ENCODE data around the gene C1orf159. TPM values are rescaled to one million over a fixed set of nuclear protein-coding genes. Genes with fewer than 3 reads are reported as not detected.

C1orf159 gene
- total RNA-seq, 4 donors from 2014 or later, result 6.9 to 19.6 (median 14.7) TPM

- 60 to 100% methylated on average over 1 to 6 of the region's 32 CpGs for WGBS, 2 donors
- peaks cover 0 to 30% (median 0%) of the 10 kb centered on the region in 4 donors for H3K27me3 ChIP-seq
- no peaks in the 10 kb centered on the region for H3K9me3 ChIP-seq
- H3K4me3 ChIP-seq, result no peak overlapping the region
- no peaks in the 10 kb centered on the region for H3K36me3 ChIP-seq
- H3K27ac ChIP-seq, result no peak overlapping the region
- peaks cover 0 to 12% (median 0%) of the 10 kb centered on the region in 3 donors for H3K4me1 ChIP-seq
- no peak for TF ChIP-seq CTCF (IDR thresholded peaks at IDR 0.05)
- no peak for TF ChIP-seq POLR2A (IDR thresholded peaks at IDR 0.05)
- intact Hi-C loops (cut with DNase I), result loop anchor here (10.0 kb wide), 1 partner anchor 116 kb away; the partner anchor contains the start of gene C1QTNF12
- DNase-seq, result no peak
These were observed 12.7 kb upstream of the C1orf159 start for GRCh38 chr1:1128454-1129139.

- Histone ChIP-seq H3K36me3 (no peaks in the 10 kb centered on the region), H3K4me3 (no peak overlapping the region), H3K27ac (no peak overlapping the region), H3K4me1 (peaks cover 0 to 8% (median 0%) of the 10 kb centered on the region in 3 donors), H3K9me3 (no peaks in the 10 kb centered on the region), H3K27me3 (peaks cover 0 to 37% (median 0%) of the 10 kb centered on the region in 4 donors)
- DNase-seq, result no peak
- intact Hi-C loops (cut with DNase I), result loop anchor here (10.0 kb wide), 1 partner anchor 117 kb away; the partner anchor contains the start of gene C1QTNF12
- no peak for TF ChIP-seq CTCF (IDR thresholded peaks at IDR 0.05)
- TF ChIP-seq POLR2A (IDR thresholded peaks at IDR 0.05), result no peak
- 90% methylated on average over 17 of the region's 45 CpGs; no CpG with 5 or more reads in 1 of the 2 donors for WGBS, 2 donors
These were observed 11.9 kb upstream of the C1orf159 start for GRCh38 chr1:1127551-1128451.

GRCh38 chr1:1125945-1126344 is 10.1 kb upstream of the C1orf159 start:
- WGBS, 2 donors, result 78 to 82% methylated on average over 11 to 17 of the region's 18 CpGs
- DNase-seq, result no peak
- H3K4me1 ChIP-seq, result peaks cover 9 to 18% (median 9%) of the 10 kb centered on the region in 3 donors
- intact Hi-C loops (cut with DNase I), result loop anchor here (10.0 kb wide), 1 partner anchor 119 kb away; the partner anchor contains the start of gene C1QTNF12
- H3K27ac ChIP-seq, result no peak overlapping the region
- no peak overlapping the region for H3K4me3 ChIP-seq
- H3K9me3 ChIP-seq, result no peaks in the 10 kb centered on the region
- peaks cover 0 to 44% (median 0%) of the 10 kb centered on the region in 4 donors for H3K27me3 ChIP-seq
- no peaks in the 10 kb centered on the region for H3K36me3 ChIP-seq
- TF ChIP-seq CTCF (IDR thresholded peaks at IDR 0.05) (no peak), POLR2A (IDR thresholded peaks at IDR 0.05) (no peak)

- Histone ChIP-seq H3K9me3 (no peaks in the 10 kb centered on the region), H3K36me3 (no peaks in the 10 kb centered on the region), H3K4me1 (peaks cover 9 to 18% (median 9%) of the 10 kb centered on the region in 3 donors), H3K27ac (no peak overlapping the region), H3K4me3 (no peak overlapping the region), H3K27me3 (peaks cover 0 to 46% (median 0%) of the 10 kb centered on the region in 4 donors)
- 88% methylated on average over 9 of the region's 29 CpGs; no CpG with 5 or more reads in 1 of the 2 donors for WGBS, 2 donors
- DNase-seq, result no peak
- intact Hi-C loops (cut with DNase I), result loop anchor here (5.0 to 10.0 kb wide), 2 partner anchors 120 to 167 kb away; partner anchors contain the start of gene C1QTNF12
- TF ChIP-seq POLR2A (IDR thresholded peaks at IDR 0.05), result no peak
- TF ChIP-seq CTCF (IDR thresholded peaks at IDR 0.05), result no peak
These were observed 9.1 kb upstream of the C1orf159 start for GRCh38 chr1:1124786-1125642.

All from esophagus squamous epithelium (tissue), 5 donors.